Gastroesophageal sphincter (tissue), 4 donors: ENCODE data around the gene CBLN3. TPM values are rescaled to one million over a fixed set of nuclear protein-coding genes. Genes with fewer than 3 reads are reported as not detected.

ENCODE experiments used
- ATAC-seq: fragments of 150-250 bp; one replicate; pipeline ENCODE4 v1.9.1; 2016; ENCODE audit warnings: mild to moderate bottlenecking, moderate library complexity
- H3K27ac ChIP-seq, 4 donors: fragments of 200-600 bp; sonication (generic) in 3 of 4; 1 replicate in 3 of 4; 2 replicates in 1 of 4; pipeline ENCODE4 v1.5.1; 2016 to 2019
- H3K27me3 ChIP-seq: fragments of 200-600 bp; sonication (generic); one replicate; pipeline ENCODE4 v1.5.1; 2019
- H3K36me3 ChIP-seq, 2 donors: fragments of 200-600 bp; sonication (generic); one replicate each; pipeline ENCODE4 v1.5.1; 2019; ENCODE audit warnings: control low read depth in 1 of 2
- H3K4me1 ChIP-seq, 3 donors: fragments of 200-600 bp; sonication (generic); 1 replicate in 2 of 3; 2 replicates in 1 of 3; pipeline ENCODE4 v1.5.1; 2016 to 2019; ENCODE audit warnings: control low read depth in 2 of 3
- H3K4me3 ChIP-seq, 2 donors: fragments of 200-600 bp; sonication (generic); one replicate each; pipeline ENCODE4 v1.5.1; 2019; ENCODE audit warnings: mild to moderate bottlenecking in 1 of 2, moderate library complexity in 1 of 2
- H3K9me3 ChIP-seq, 3 donors: fragments of 200-600 bp; sonication (generic); one replicate each; pipeline ENCODE4 v1.5.1; 2017 to 2019; ENCODE audit warnings: control low read depth in 2 of 3
- CTCF ChIP-seq, 4 experiments: fragments of 200-600 bp in 2 of 4; fragments of 450-650 bp in 2 of 4; sonication (generic) in 1 of 4; IDR thresholded peaks; one replicate each; pipeline ENCODE4 v1.5.1; 2017 to 2019; ENCODE audit warnings: antibody characterized with exemption in 4 of 4, mild to moderate bottlenecking in 2 of 4, moderate library complexity in 2 of 4
- EP300 ChIP-seq: sonication (generic); formaldehyde crosslinking; IDR thresholded peaks from one replicate; pipeline ENCODE4 v1.6.1; 2017; ENCODE audit warnings: antibody characterized with exemption, mild to moderate bottlenecking
- POLR2A ChIP-seq, 2 donors: fragments of 450-650 bp; IDR thresholded peaks; one replicate each; pipeline ENCODE4 v1.6.1; 2017; ENCODE audit warnings: antibody characterized with exemption in 2 of 2, mild to moderate bottlenecking in 2 of 2, moderate library complexity in 1 of 2
- POLR2AphosphoS5 ChIP-seq: sonication (generic); formaldehyde crosslinking; IDR thresholded peaks from one replicate; pipeline ENCODE4 v1.6.1; 2017; ENCODE audit warnings: antibody characterized with exemption
- WGBS, 2 donors: methylation state at CpG; one replicate each; pipeline ENCODE4 v1.1.5; 2018; ENCODE audit warnings: low coverage in 1 of 2; 5-methylcytosine and 5-hydroxymethylcytosine counted together
- total RNA-seq, 4 donors: library from RNA; depleted of rRNA; stranded (reverse); fragments of >200 nt; gene quantifications; one replicate each; pipeline ENCODE4 v1.1.0, GENCODE V29; 2016

The CBLN3 gene
- total RNA-seq, 4 donors from 2014 or later, result 0.49 to 2.8 (median 2.1) TPM

- WGBS, 2 donors, result 85 to 100% methylated on average over 3 of the region's 3 CpGs
- Histone ChIP-seq H3K4me3 (no peak overlapping the region), H3K4me1 (no peaks in the 10 kb centered on the region), H3K36me3 (no peaks in the 10 kb centered on the region), H3K9me3 (no peaks in the 10 kb centered on the region), H3K27ac (no peak overlapping the region), H3K27me3 (no peaks in the 10 kb centered on the region)
- TF ChIP-seq EP300 (no peak), POLR2A (IDR thresholded peaks at IDR 0.05) (no peak)
- no peak for ATAC-seq
Observed at GRCh38 chr14:24465368-24465767, 35.9 kb upstream of the CBLN3 start.

- Histone ChIP-seq H3K27me3 (no peaks in the 10 kb centered on the region), H3K4me3 (no peak overlapping the region), H3K36me3 (no peaks in the 10 kb centered on the region), H3K27ac (no peak overlapping the region), H3K9me3 (no peaks in the 10 kb centered on the region), H3K4me1 (no peaks in the 10 kb centered on the region)
- ATAC-seq, result no peak
- TF ChIP-seq CTCF (IDR thresholded peaks at IDR 0.05), result no peak
- no peak for TF ChIP-seq EP300
- TF ChIP-seq POLR2A (IDR thresholded peaks at IDR 0.05), result no peak
- TF ChIP-seq POLR2AphosphoS5, result no peak
- 62 to 68% methylated on average over 2 to 4 of the region's 4 CpGs for WGBS, 2 donors
Observed at GRCh38 chr14:24463884-24464785, 34.7 kb upstream of the CBLN3 start.

- Histone ChIP-seq H3K27me3 (no peaks in the 10 kb centered on the region), H3K36me3 (no peaks in the 10 kb centered on the region), H3K9me3 (no peaks in the 10 kb centered on the region), H3K27ac (no peak overlapping the region), H3K4me1 (no peaks in the 10 kb centered on the region), H3K4me3 (no peak overlapping the region)
- TF ChIP-seq POLR2AphosphoS5 (no peak), CTCF (IDR thresholded peaks at IDR 0.05) (no peak), EP300 (no peak), POLR2A (IDR thresholded peaks at IDR 0.05) (no peak)
- 49 to 59% methylated on average over 4 to 5 of the region's 5 CpGs for WGBS, 2 donors
- no peak for ATAC-seq
Observed at GRCh38 chr14:24463017-24463883, 33.8 kb upstream of the CBLN3 start.

GRCh38 chr14:24461336-24461735, 31.9 kb upstream of the CBLN3 start:
- Histone ChIP-seq H3K27ac (no peak overlapping the region), H3K36me3 (no peaks in the 10 kb centered on the region), H3K4me1 (no peaks in the 10 kb centered on the region), H3K9me3 (peaks cover 0 to 3% (median 0%) of the 10 kb centered on the region in 3 donors), H3K27me3 (no peaks in the 10 kb centered on the region), H3K4me3 (no peak overlapping the region)
- ATAC-seq, result no peak
- no peak for TF ChIP-seq EP300

- Histone ChIP-seq H3K27ac (no peak overlapping the region), H3K4me3 (no peak overlapping the region), H3K27me3 (no peaks in the 10 kb centered on the region), H3K4me1 (no peaks in the 10 kb centered on the region), H3K36me3 (no peaks in the 10 kb centered on the region), H3K9me3 (peaks cover 0 to 3% (median 0%) of the 10 kb centered on the region in 3 donors)
- no peak for ATAC-seq
- 56% methylated on average over 3 of the region's 3 CpGs; no CpG with 5 or more reads in 1 of the 2 donors for WGBS, 2 donors
- TF ChIP-seq EP300 (no peak), POLR2A (IDR thresholded peaks at IDR 0.05) (no peak), CTCF (IDR thresholded peaks at IDR 0.05) (no peak), POLR2AphosphoS5 (no peak)
Observed at GRCh38 chr14:24459331-24459730, 29.9 kb upstream of the CBLN3 start.
